ENCODE measurements around the gene GP2. TPM values are rescaled to one million over a fixed set of nuclear protein-coding genes. Genes with fewer than 3 reads are reported as not detected.

GP2 gene
- total and polyA plus RNA-seq, 2 donors (not counting 1 experiment from before 2014, with no cell fraction given) = not detected

- Mint-ChIP-seq H3K4me1 (no peaks in the 10 kb centered on the region), H3K27ac (no peak overlapping the region), H3K9me3 (ENCODE audit: insufficient read depth) (no peaks in the 10 kb centered on the region), H3K4me3 (no peak overlapping the region), H3K27me3 (peaks cover 1% of the 10 kb centered on the region)
- Histone ChIP-seq H3K4me3 (ENCODE audit: control extremely low read depth in 1 of 5, extremely low read depth in 1 of 5, insufficient read depth in 1 of 5, low read depth in 2 of 5, low read length in 4 of 5) (no peak overlapping the region), H3K27ac (ENCODE audit: low read length in 2 of 2) (no peak overlapping the region), H3K9me3 (ENCODE audit: control extremely low read depth in 1 of 3, control insufficient read depth in 2 of 3, insufficient read depth in 1 of 3, low read length in 2 of 3) (no peaks in the 10 kb centered on the region), H3K4me1 (ENCODE audit: control insufficient read depth in 2 of 2, insufficient read depth in 2 of 2, low read length in 2 of 2) (no peaks in the 10 kb centered on the region), H2AFZ (ENCODE audit: insufficient read depth, low read depth, low read length, poor library complexity, severe bottlenecking) (no peak overlapping the region), H3K4me2 (replicated peaks; ENCODE audit: low read depth, low read length, poor library complexity, severe bottlenecking) (no peak overlapping the region), H3K27me3 (replicated peaks in 1 of 4; ENCODE audit: control extremely low read depth in 1 of 4, control insufficient read depth in 3 of 4, insufficient read depth in 4 of 4, low read length in 3 of 4) (no peaks in the 10 kb centered on the region), H4K20me1 (ENCODE audit: control insufficient read depth, insufficient read depth, low read length, poor library complexity, severe bottlenecking) (no peaks in the 10 kb centered on the region), H3K79me2 (ENCODE audit: control insufficient read depth, insufficient read depth, low read length) (no peaks in the 10 kb centered on the region), H3K9ac (ENCODE audit: low read length) (no peak overlapping the region), H3K36me3 (replicated peaks in 1 of 2; ENCODE audit: control extremely low read depth in 1 of 2, control insufficient read depth in 1 of 2, extremely low read depth in 1 of 2, insufficient read depth in 2 of 2, low read length in 1 of 2) (no peaks in the 10 kb centered on the region)
- 79% methylated on average over 5 of the region's 5 CpGs for WGBS (ENCODE audit: insufficient coverage)
- CTCF ChIA-PET = no interaction called here
- TF ChIP-seq CTCF (IDR thresholded peaks at IDR 0.05) (no peak), EZH2 (IDR thresholded peaks at IDR 0.05; ENCODE audit: borderline replicate concordance, insufficient read depth, low read depth, low read length, poor library complexity, severe bottlenecking) (no peak)
- intact Hi-C loops (cut with micrococcal nuclease) = no loop called here
- ATAC-seq (ENCODE audit: low read depth) (no peak), DNase-seq (no peak)
- POLR2A ChIA-PET = no interaction called here
These were observed 5.8 kb upstream of the GP2 start for GRCh38 chr16:20333120-20333519.

GRCh38 chr16:20332411-20332810, 5.1 kb upstream of the GP2 start:
- Histone ChIP-seq H3K4me3 (ENCODE audit: control extremely low read depth in 1 of 5, extremely low read depth in 1 of 5, insufficient read depth in 1 of 5, low read depth in 2 of 5, low read length in 4 of 5) (no peak overlapping the region), H3K9me3 (ENCODE audit: control extremely low read depth in 1 of 3, control insufficient read depth in 2 of 3, insufficient read depth in 1 of 3, low read length in 2 of 3) (no peaks in the 10 kb centered on the region), H3K27me3 (replicated peaks in 1 of 4; ENCODE audit: control extremely low read depth in 1 of 4, control insufficient read depth in 3 of 4, insufficient read depth in 4 of 4, low read length in 3 of 4) (no peaks in the 10 kb centered on the region), H3K27ac (ENCODE audit: low read length in 2 of 2) (no peak overlapping the region), H3K36me3 (replicated peaks in 1 of 2; ENCODE audit: control extremely low read depth in 1 of 2, control insufficient read depth in 1 of 2, extremely low read depth in 1 of 2, insufficient read depth in 2 of 2, low read length in 1 of 2) (no peaks in the 10 kb centered on the region), H2AFZ (ENCODE audit: insufficient read depth, low read depth, low read length, poor library complexity, severe bottlenecking) (no peak overlapping the region), H3K4me1 (ENCODE audit: control insufficient read depth in 2 of 2, insufficient read depth in 2 of 2, low read length in 2 of 2) (no peaks in the 10 kb centered on the region), H4K20me1 (ENCODE audit: control insufficient read depth, insufficient read depth, low read length, poor library complexity, severe bottlenecking) (no peaks in the 10 kb centered on the region), H3K9ac (ENCODE audit: low read length) (no peak overlapping the region), H3K79me2 (ENCODE audit: control insufficient read depth, insufficient read depth, low read length) (no peaks in the 10 kb centered on the region), H3K4me2 (replicated peaks; ENCODE audit: low read depth, low read length, poor library complexity, severe bottlenecking) (no peak overlapping the region)
- no peak for ATAC-seq (ENCODE audit: low read depth)
- no peak for TF ChIP-seq EZH2 (IDR thresholded peaks at IDR 0.05; ENCODE audit: borderline replicate concordance, insufficient read depth, low read depth, low read length, poor library complexity, severe bottlenecking)
- no peak for TF ChIP-seq CTCF (IDR thresholded peaks at IDR 0.05)
- intact Hi-C loops (cut with micrococcal nuclease) = no loop called here
- H3K9me3 Mint-ChIP-seq (ENCODE audit: insufficient read depth) = no peaks in the 10 kb centered on the region
- no peak overlapping the region for H3K4me3 Mint-ChIP-seq
- ChIA-PET CTCF (no interaction called here), POLR2A (no interaction called here)
- no peak for DNase-seq
- no peaks in the 10 kb centered on the region for H3K27me3 Mint-ChIP-seq
- no peaks in the 10 kb centered on the region for H3K4me1 Mint-ChIP-seq
- WGBS (ENCODE audit: insufficient coverage) = 77% methylated on average over 6 of the region's 8 CpGs
- no peak overlapping the region for H3K27ac Mint-ChIP-seq
